ENCODE results near the gene SELENOO. TPM values are rescaled to one million over a fixed set of nuclear protein-coding genes. Genes with fewer than 3 reads are reported as not detected.

Gene SELENOO
- polyA plus RNA-seq, 1 of the 3 experiments (the other 2 are of a cell fraction): 26.7 TPM

DNA sequence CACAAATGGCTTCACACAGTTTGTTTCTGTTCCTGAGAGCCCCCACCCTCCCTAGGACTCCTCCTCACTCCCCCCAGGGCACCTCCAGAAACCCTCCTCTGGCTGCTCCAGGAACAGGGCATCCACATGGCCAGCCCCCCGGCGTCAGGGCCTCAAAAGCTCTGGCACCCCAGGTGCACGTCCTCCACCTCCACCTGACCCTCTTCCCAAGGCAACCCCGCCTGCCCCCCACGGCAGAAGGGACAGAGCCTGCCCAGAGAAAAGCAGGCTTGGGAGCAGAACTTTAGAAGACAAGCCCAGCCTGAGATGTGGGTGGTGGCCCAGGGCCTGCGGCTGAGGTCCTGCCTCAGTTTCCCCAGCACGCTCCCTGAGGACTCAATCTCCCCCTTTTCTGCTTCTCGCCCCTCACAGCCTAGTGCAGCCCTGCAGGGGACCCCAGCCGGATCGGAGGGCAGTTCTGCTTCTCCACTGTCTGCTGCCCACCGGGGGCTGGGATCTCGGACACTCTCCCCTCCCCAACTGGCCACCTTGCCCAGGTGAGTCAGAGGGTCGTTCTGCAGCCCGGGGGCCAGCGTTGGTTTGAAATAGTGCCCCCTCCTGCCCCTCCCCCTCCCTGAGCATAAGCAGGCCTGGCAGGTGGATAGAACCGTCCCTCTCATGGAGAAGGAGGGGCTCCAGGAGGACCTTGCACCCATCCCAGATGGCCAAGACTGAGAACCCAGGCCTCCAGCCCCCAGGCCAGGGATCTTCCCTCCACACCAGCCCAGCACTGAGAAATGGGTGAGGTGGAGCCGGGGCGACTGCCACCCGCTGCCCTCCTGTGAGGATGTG lies 17.5 kb upstream of the SELENOO start:
- no peak overlapping the region for H3K9ac ChIP-seq
- H3K27ac ChIP-seq (ENCODE audit: low read depth in 2 of 2, low read length in 1 of 2): peak overlapping the region in 1 of 2 experiments; percentile 47; a peak in 1 of 4 replicates
- peaks cover 0 to 24% of the 10 kb centered on the region in 2 experiments; a peak in 2 of 4 replicates for H3K4me1 ChIP-seq (ENCODE audit: control insufficient read depth in 1 of 2, insufficient read depth in 2 of 2, low read depth in 1 of 2, low read length in 1 of 2)
- no peaks in the 10 kb centered on the region for H3K27me3 ChIP-seq (ENCODE audit: insufficient read depth)
- no peaks in the 10 kb centered on the region for H3K9me2 ChIP-seq
- no peaks in the 10 kb centered on the region for H4K20me1 ChIP-seq (ENCODE audit: insufficient read depth)
- peaks cover 0 to under 1% of the 10 kb centered on the region in 2 experiments for H3K36me3 ChIP-seq (replicated peaks in 1 of 2; ENCODE audit: control insufficient read depth in 1 of 2, insufficient read depth in 2 of 2, low read length in 1 of 2)
- no peak overlapping the region for H3K4me2 ChIP-seq
- 81% methylated on average over 9 of the region's 19 CpGs for WGBS (ENCODE audit: low lambda C conversion rate)
- no peaks in the 10 kb centered on the region for H3F3A ChIP-seq (replicated peaks; ENCODE audit: insufficient read depth)
- no peaks in the 10 kb centered on the region for H3K9me3 ChIP-seq
- DNase-seq: no peak
- POLR2A ChIA-PET: no interaction called here
- peaks cover 23% of the 10 kb centered on the region for H3K79me2 ChIP-seq (ENCODE audit: insufficient read depth)
- no peak overlapping the region for H3K4me3 ChIP-seq (ENCODE audit: low read depth in 2 of 2, low read length in 1 of 2)
- CTCF ChIA-PET: interaction anchor here (1.2 kb wide), 2 partner anchors 10 to 36 kb away, joined by 3 to 5 read pairs; no protein-coding TSS in a partner anchor
- TF ChIP-seq TEAD4 (IDR thresholded peaks at IDR 0.05; ENCODE audit: borderline replicate concordance, insufficient read depth) (no peak), MEF2A (IDR thresholded peaks at IDR 0.05; ENCODE audit: borderline replicate concordance, low read depth) (no peak), RCOR1 (IDR thresholded peaks at IDR 0.05; ENCODE audit: low read length) (no peak), SIN3A (IDR thresholded peaks at IDR 0.05; ENCODE audit: borderline replicate concordance, low read depth, low read length) (no peak), CHD2 (IDR thresholded peaks at IDR 0.05; ENCODE audit: low read length, partially characterized antibody) (no peak)
- no peak overlapping the region for H2AFZ ChIP-seq (ENCODE audit: low read depth)

DNA sequence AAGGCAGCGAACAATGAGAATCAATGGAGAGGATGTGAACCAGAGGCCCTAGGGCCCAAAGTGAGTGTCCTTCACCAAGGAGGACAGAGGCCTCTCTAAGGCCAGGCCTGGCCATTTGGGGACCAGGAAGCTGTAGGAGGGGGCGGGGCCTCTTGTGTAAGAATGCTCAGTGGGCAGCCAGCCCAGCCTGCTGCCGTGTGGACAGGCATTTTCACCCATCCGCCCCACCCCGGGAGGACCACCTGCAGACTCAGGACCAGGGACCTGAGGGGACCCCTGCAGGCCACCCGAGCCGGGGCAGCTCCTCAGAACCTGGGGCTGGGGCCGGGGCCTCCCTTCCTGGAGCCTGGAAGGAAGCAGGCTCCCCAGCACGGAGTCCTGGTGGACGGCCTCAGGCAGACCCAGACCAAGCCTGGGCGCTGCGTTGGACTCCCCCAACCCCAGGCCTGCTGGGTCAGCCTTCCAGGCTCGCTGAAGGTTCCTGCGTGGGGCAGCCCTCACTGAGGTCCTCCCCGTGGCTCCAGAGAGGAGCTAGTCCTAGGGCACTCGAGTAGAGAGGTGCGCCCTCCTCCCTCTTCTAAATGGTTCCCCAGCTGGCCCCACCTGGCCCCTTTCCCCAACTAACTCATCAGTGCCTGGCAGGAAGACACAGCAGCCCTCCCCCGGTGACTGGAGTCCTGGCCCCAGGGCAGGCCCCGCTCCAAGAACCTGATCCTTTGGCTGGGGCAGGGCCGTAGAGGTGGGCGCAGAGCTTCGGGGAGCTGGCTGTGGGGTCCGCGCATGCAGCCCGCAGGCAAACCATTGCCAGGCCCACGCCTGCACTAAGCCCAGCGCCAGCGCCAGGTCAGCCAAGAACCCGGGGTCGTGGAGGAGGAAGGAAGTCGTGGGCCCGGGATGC lies 16.6 kb upstream of the SELENOO start:
- Histone ChIP-seq H3K79me2 (ENCODE audit: insufficient read depth) (peaks cover 32% of the 10 kb centered on the region), H3K9ac (no peak overlapping the region), H2AFZ (ENCODE audit: low read depth) (no peak overlapping the region), H3K27me3 (ENCODE audit: insufficient read depth) (no peaks in the 10 kb centered on the region), H3K4me3 (ENCODE audit: low read depth in 2 of 2, low read length in 1 of 2) (no peak overlapping the region), H3K4me1 (ENCODE audit: control insufficient read depth in 1 of 2, insufficient read depth in 2 of 2, low read depth in 1 of 2, low read length in 1 of 2) (peaks cover 0 to 33% of the 10 kb centered on the region in 2 experiments; a peak in 2 of 4 replicates), H3K9me2 (no peaks in the 10 kb centered on the region), H3K36me3 (replicated peaks in 1 of 2; ENCODE audit: control insufficient read depth in 1 of 2, insufficient read depth in 2 of 2, low read length in 1 of 2) (peaks cover 0 to 5% of the 10 kb centered on the region in 2 experiments), H3F3A (replicated peaks; ENCODE audit: insufficient read depth) (no peaks in the 10 kb centered on the region), H3K4me2 (no peak overlapping the region), H4K20me1 (ENCODE audit: insufficient read depth) (0 out of 2 replicates have a peak, but pooled peaks cover 6% of the 10 kb centered on the region), H3K9me3 (no peaks in the 10 kb centered on the region), H3K27ac (ENCODE audit: low read depth in 2 of 2, low read length in 1 of 2) (peak overlapping the region in 1 of 2 experiments; percentile 47; a peak in 1 of 4 replicates)
- 98% methylated on average over 17 of the region's 32 CpGs for WGBS (ENCODE audit: low lambda C conversion rate)
- CTCF ChIA-PET: interaction anchor here (1.2 kb wide), 2 partner anchors 11 to 37 kb away, joined by 3 to 5 read pairs; no protein-coding TSS in a partner anchor
- POLR2A ChIA-PET: no interaction called here
- no peak for DNase-seq
- TF ChIP-seq, protein P1, sequence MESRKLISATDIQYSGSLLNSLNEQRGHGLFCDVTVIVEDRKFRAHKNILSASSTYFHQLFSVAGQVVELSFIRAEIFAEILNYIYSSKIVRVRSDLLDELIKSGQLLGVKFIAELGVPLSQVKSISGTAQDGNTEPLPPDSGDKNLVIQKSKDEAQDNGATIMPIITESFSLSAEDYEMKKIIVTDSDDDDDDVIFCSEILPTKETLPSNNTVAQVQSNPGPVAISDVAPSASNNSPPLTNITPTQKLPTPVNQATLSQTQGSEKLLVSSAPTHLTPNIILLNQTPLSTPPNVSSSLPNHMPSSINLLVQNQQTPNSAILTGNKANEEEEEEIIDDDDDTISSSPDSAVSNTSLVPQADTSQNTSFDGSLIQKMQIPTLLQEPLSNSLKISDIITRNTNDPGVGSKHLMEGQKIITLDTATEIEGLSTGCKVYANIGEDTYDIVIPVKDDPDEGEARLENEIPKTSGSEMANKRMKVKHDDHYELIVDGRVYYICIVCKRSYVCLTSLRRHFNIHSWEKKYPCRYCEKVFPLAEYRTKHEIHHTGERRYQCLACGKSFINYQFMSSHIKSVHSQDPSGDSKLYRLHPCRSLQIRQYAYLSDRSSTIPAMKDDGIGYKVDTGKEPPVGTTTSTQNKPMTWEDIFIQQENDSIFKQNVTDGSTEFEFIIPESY (IDR thresholded peaks at IDR 0.05; ENCODE audit: borderline replicate concordance, low read depth): no peak
- TF ChIP-seq NRF1 (IDR thresholded peaks at IDR 0.05; ENCODE audit: low read depth, low read length) (no peak), RFX5 (IDR thresholded peaks at IDR 0.05; ENCODE audit: low read length) (no peak), POLR2AphosphoS5 (IDR thresholded peaks at IDR 0.05; ENCODE audit: low read depth, low read length) (no peak), GATA2 (CRISPR knock-in tag; IDR thresholded peaks at IDR 0.05) (no peak), RXRA (IDR thresholded peaks at IDR 0.05; ENCODE audit: borderline replicate concordance, low read depth) (no peak), RAD21 (IDR thresholded peaks at IDR 0.05; ENCODE audit: low read length) (no peak), FOXM1 (IDR thresholded peaks at IDR 0.05; ENCODE audit: low read depth) (no peak), MEF2A (IDR thresholded peaks at IDR 0.05; ENCODE audit: borderline replicate concordance, low read depth) (no peak), SMC3 (IDR thresholded peaks at IDR 0.05; ENCODE audit: low read depth, low read length) (no peak), FOXJ3 (CRISPR knock-in tag; IDR thresholded peaks at IDR 0.05) (no peak), FOSL2 (IDR thresholded peaks at IDR 0.05; ENCODE audit: borderline replicate concordance, low read depth) (no peak)
- TF ChIP-seq, protein P2, sequence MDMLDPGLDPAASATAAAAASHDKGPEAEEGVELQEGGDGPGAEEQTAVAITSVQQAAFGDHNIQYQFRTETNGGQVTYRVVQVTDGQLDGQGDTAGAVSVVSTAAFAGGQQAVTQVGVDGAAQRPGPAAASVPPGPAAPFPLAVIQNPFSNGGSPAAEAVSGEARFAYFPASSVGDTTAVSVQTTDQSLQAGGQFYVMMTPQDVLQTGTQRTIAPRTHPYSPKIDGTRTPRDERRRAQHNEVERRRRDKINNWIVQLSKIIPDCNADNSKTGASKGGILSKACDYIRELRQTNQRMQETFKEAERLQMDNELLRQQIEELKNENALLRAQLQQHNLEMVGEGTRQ (IDR thresholded peaks at IDR 0.05; ENCODE audit: borderline replicate concordance, low read depth, low read length): no peak
- TF ChIP-seq, protein P3, sequence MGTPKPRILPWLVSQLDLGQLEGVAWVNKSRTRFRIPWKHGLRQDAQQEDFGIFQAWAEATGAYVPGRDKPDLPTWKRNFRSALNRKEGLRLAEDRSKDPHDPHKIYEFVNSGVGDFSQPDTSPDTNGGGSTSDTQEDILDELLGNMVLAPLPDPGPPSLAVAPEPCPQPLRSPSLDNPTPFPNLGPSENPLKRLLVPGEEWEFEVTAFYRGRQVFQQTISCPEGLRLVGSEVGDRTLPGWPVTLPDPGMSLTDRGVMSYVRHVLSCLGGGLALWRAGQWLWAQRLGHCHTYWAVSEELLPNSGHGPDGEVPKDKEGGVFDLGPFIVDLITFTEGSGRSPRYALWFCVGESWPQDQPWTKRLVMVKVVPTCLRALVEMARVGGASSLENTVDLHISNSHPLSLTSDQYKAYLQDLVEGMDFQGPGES (IDR thresholded peaks at IDR 0.05; ENCODE audit: low read depth, low read length): no peak
